Liver (tissue), 3 donors: ENCODE measurements around the gene CUX1.

Source experiments
- EGR1 ChIP-seq, 2 donors: IDR thresholded peaks; 2 replicates each; pipeline ENCODE4 v1.6.1; 2016 to 2018; ENCODE audit warnings: antibody characterized with exemption in 2 of 2, low read depth in 2 of 2
- FOXA1 ChIP-seq: IDR thresholded peaks from 2 replicates; pipeline ENCODE4 v1.6.1; 2016; ENCODE audit warnings: antibody characterized with exemption
- GABPA ChIP-seq, 2 donors: IDR thresholded peaks in 1 of 2; conservative IDR thresholded peaks in 1 of 2; 2 replicates each; pipeline ENCODE4 v1.6.1; 2016; ENCODE audit warnings: antibody characterized with exemption in 2 of 2, mild to moderate bottlenecking in 1 of 2, moderate library complexity in 1 of 2
- JUND ChIP-seq, 2 donors: IDR thresholded peaks; 2 replicates each; pipeline ENCODE4 v1.6.1; 2016; ENCODE audit warnings: antibody characterized with exemption in 2 of 2
- RAD21 ChIP-seq, 2 donors: IDR thresholded peaks; 2 replicates each; pipeline ENCODE4 v1.6.1; 2016; ENCODE audit warnings: antibody characterized with exemption in 2 of 2, mild to moderate bottlenecking in 2 of 2
- RXRA ChIP-seq, 2 donors: IDR thresholded peaks; 2 replicates each; pipeline ENCODE4 v1.6.1; 2017 to 2018; ENCODE audit warnings: antibody characterized with exemption in 2 of 2, mild to moderate bottlenecking in 1 of 2
- SP1 ChIP-seq: IDR thresholded peaks from 2 replicates; pipeline ENCODE4 v1.6.1; 2018; ENCODE audit warnings: antibody characterized with exemption, mild to moderate bottlenecking
- TAF1 ChIP-seq: conservative IDR thresholded peaks from 2 replicates; pipeline ENCODE4 v1.6.1; 2016; ENCODE audit warnings: antibody characterized with exemption, mild to moderate bottlenecking
- YY1 ChIP-seq: IDR thresholded peaks from 2 replicates; pipeline ENCODE4 v1.6.1; 2016; ENCODE audit warnings: antibody characterized with exemption, mild to moderate bottlenecking
- TF ChIP-seq, protein P1 (sequence below): fragments of 150-350 bp; IDR thresholded peaks from 2 replicates; pipeline ENCODE4 v1.5.1; 2017; ENCODE audit warnings: improper control_type of control experiment, low read depth, low read length; ENCODE audit not compliant: missing input control
- TF ChIP-seq, protein P2 (sequence below): IDR thresholded peaks from 2 replicates; pipeline ENCODE4 v1.6.1; 2016; ENCODE audit warnings: antibody characterized with exemption
- TF ChIP-seq, protein P3 (sequence below): IDR thresholded peaks from 2 replicates; pipeline ENCODE4 v1.6.1; 2016; ENCODE audit warnings: antibody characterized with exemption, mild to moderate bottlenecking
- TF ChIP-seq, protein P4 (sequence below): IDR thresholded peaks from 2 replicates; pipeline ENCODE4 v1.6.1; 2016; ENCODE audit warnings: antibody characterized with exemption
- donor health status: healthy.
- donor health status: healthy.

DNA sequence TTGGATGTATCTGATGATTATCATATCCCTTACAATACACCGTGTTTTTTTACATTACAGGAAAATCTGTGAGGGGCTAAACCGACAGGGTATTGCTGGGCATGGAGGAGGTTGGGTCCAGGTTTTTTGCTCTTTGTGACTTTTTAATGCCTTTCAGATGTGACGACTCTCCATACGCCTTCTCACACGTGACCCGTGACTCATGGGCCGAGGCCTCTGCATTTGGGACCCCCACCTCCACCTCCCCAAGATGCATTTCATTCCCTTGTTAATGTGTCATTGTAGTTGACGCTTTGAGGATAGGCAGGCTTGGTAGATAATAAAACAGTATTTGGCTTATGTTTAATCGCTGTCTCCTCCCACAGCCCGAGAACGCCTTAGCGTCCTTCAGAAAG is 95.3 kb downstream of the CUX1 start:
- no peak for TF ChIP-seq RAD21 (IDR thresholded peaks at IDR 0.05)
- TF ChIP-seq, protein P1, sequence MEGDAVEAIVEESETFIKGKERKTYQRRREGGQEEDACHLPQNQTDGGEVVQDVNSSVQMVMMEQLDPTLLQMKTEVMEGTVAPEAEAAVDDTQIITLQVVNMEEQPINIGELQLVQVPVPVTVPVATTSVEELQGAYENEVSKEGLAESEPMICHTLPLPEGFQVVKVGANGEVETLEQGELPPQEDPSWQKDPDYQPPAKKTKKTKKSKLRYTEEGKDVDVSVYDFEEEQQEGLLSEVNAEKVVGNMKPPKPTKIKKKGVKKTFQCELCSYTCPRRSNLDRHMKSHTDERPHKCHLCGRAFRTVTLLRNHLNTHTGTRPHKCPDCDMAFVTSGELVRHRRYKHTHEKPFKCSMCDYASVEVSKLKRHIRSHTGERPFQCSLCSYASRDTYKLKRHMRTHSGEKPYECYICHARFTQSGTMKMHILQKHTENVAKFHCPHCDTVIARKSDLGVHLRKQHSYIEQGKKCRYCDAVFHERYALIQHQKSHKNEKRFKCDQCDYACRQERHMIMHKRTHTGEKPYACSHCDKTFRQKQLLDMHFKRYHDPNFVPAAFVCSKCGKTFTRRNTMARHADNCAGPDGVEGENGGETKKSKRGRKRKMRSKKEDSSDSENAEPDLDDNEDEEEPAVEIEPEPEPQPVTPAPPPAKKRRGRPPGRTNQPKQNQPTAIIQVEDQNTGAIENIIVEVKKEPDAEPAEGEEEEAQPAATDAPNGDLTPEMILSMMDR = no peak
- TF ChIP-seq JUND (IDR thresholded peaks at IDR 0.05) = no peak
- no peak for TF ChIP-seq EGR1 (IDR thresholded peaks at IDR 0.05; ENCODE audit: low read depth in 2 of 2)
- TF ChIP-seq RXRA (IDR thresholded peaks at IDR 0.05) = no peak
- TF ChIP-seq TAF1 = no peak
- TF ChIP-seq, protein P2, sequence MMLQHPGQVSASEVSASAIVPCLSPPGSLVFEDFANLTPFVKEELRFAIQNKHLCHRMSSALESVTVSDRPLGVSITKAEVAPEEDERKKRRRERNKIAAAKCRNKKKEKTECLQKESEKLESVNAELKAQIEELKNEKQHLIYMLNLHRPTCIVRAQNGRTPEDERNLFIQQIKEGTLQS = no peak
- TF ChIP-seq SP1 = no peak
- TF ChIP-seq YY1 = no peak
- no peak for TF ChIP-seq GABPA (IDR thresholded peaks at IDR 0.05 in 1 of 2, conservative IDR thresholded peaks at IDR 0.05 in 1 of 2)
- TF ChIP-seq, protein P3, sequence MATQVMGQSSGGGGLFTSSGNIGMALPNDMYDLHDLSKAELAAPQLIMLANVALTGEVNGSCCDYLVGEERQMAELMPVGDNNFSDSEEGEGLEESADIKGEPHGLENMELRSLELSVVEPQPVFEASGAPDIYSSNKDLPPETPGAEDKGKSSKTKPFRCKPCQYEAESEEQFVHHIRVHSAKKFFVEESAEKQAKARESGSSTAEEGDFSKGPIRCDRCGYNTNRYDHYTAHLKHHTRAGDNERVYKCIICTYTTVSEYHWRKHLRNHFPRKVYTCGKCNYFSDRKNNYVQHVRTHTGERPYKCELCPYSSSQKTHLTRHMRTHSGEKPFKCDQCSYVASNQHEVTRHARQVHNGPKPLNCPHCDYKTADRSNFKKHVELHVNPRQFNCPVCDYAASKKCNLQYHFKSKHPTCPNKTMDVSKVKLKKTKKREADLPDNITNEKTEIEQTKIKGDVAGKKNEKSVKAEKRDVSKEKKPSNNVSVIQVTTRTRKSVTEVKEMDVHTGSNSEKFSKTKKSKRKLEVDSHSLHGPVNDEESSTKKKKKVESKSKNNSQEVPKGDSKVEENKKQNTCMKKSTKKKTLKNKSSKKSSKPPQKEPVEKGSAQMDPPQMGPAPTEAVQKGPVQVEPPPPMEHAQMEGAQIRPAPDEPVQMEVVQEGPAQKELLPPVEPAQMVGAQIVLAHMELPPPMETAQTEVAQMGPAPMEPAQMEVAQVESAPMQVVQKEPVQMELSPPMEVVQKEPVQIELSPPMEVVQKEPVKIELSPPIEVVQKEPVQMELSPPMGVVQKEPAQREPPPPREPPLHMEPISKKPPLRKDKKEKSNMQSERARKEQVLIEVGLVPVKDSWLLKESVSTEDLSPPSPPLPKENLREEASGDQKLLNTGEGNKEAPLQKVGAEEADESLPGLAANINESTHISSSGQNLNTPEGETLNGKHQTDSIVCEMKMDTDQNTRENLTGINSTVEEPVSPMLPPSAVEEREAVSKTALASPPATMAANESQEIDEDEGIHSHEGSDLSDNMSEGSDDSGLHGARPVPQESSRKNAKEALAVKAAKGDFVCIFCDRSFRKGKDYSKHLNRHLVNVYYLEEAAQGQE = no peak
- no peak for TF ChIP-seq FOXA1
- TF ChIP-seq, protein P4, sequence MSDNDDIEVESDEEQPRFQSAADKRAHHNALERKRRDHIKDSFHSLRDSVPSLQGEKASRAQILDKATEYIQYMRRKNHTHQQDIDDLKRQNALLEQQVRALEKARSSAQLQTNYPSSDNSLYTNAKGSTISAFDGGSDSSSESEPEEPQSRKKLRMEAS = no peak
